HUES48 (cell line): ENCODE data around the gene RNF152.

Experiments
- H3K27ac ChIP-seq: one replicate; pipeline ENCODE4 v1.7.0; 2013; ENCODE audit warnings: low read depth, low read length, inconsistent platforms
- H3K27me3 ChIP-seq: 2 replicates; pipeline ENCODE4 v1.6.1; 2013; ENCODE audit warnings: mild to moderate bottlenecking, low read length; ENCODE audit not compliant: control insufficient read depth, insufficient read depth
- H3K36me3 ChIP-seq: 2 replicates; pipeline ENCODE4 v1.6.1; 2013; ENCODE audit warnings: low read length; ENCODE audit not compliant: control insufficient read depth, insufficient read depth
- H3K4me1 ChIP-seq: 2 replicates; pipeline ENCODE4 v1.6.1; 2013; ENCODE audit warnings: mild to moderate bottlenecking, low read length; ENCODE audit not compliant: control insufficient read depth, insufficient read depth
- H3K4me3 ChIP-seq: 2 replicates; pipeline ENCODE4 v1.5.1; 2013; ENCODE audit warnings: mild to moderate bottlenecking, low read depth, low read length
- H3K9ac ChIP-seq: 2 replicates; pipeline ENCODE4 v1.6.1; 2013; ENCODE audit warnings: mild to moderate bottlenecking, low read depth, low read length, moderate library complexity
- H3K9me3 ChIP-seq: 2 replicates; pipeline ENCODE4 v1.6.1; 2013; ENCODE audit warnings: low read length; ENCODE audit not compliant: control insufficient read depth, insufficient read depth

Gene RNF152

DNA sequence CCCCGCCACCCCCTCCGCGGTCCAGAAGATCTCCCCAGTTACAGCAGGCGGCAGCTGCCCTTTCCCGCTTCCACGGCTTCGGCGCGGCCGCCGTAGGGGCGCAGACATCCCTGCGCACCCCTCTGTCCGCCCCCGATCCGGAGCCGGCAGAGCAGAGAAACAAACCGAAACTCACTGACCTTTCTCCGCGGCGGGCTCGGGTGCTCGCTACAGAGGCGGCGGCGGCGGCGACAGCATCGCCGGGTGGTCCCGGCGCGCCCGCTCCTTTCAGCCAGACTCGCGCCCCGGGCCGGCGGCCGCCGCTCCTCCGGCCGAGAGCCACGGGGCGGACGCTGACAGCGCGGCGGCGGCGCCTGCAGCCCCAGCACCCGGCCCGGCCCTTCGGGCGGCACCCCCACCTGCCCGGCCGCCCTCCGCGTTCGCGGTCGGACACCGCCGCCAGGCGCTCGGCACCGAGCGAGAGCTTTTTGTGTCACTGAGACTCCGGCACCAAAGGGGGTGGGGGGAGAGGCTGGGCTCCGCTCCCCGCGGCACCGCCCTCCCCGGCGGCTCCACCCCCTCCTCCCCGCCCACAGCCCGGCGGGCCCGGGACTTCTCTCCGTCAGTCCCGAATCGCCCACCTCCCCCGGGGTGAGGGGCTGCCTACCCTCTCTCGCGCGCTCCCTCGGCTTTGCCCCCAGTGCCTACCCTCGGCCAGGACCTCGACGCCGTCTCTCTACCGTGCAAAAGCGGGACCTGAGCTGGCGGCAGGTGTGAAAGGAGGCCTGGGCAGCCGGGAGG lies 1.4 kb upstream of the RNF152 start:
- H3K27me3 ChIP-seq: peaks cover 45% of the 10 kb centered on the region
- no peak overlapping the region for H3K27ac ChIP-seq
- no peaks in the 10 kb centered on the region for H3K36me3 ChIP-seq
- no peak overlapping the region for H3K9ac ChIP-seq
- peak overlapping the region; percentile 83 for H3K4me3 ChIP-seq
- no peaks in the 10 kb centered on the region for H3K9me3 ChIP-seq
- H3K4me1 ChIP-seq: peaks cover 17% of the 10 kb centered on the region

DNA sequence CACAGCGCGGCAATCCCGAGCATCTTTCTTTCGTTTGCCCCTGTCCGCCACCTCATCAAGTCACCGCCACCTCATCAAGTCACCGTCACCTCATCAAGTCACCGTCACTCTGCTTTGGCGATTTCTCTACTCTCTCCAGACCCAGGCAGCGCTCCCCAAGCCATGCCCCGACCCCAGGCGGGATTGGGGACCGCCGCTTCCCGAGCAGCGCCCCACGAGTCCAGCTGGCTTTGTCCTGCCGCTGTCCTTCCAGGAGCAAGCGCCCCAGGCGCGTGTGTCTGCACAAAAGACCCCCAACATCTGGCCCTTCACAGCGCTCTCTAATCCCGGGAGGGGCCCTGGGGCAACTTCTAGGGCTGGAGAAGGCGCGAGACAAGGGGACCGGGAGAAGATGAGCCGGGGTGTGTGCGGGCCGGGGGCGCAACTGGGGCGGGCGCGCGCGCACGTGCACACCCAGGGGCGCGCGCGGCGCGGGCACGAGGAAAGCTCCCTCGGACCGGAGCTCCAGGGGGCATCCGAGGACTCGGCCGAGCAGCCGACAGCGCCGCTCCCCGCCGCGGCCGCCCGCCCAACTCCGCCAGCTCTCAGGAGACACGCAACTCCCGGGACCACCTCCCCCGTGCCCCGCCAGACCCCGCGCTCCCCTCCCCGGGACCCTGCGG lies 633 bp upstream of the RNF152 start:
- Histone ChIP-seq H3K27ac (no peak overlapping the region), H3K4me3 (peak overlapping the region; percentile 83), H3K9ac (peak overlapping the region; percentile 59; the same call in 1 of the 2 replicates), H3K4me1 (peaks cover 17% of the 10 kb centered on the region), H3K36me3 (no peaks in the 10 kb centered on the region), H3K9me3 (no peaks in the 10 kb centered on the region), H3K27me3 (peaks cover 45% of the 10 kb centered on the region)

DNA sequence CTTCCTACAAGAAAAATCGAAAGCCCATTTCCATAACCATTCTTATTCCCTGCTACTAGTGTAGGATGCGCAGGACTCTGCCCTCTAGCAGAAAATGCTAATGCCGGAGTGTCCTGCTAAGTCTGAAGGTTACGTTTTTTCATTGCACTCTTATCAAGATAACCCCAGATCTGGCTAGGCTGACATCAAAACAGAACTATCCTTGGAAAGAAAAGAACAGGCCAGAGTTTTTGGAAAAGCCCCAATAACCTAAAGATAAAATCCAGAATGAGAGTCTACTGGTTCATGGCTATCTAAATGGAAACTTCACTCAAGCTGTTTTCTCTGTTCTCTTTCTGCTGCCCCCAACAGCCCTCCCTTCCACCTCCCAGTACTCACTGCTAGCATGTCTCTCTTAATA lies 913 bp downstream of the RNF152 start:
- H3K27ac ChIP-seq: no peak overlapping the region
- H3K4me3 ChIP-seq: no peak overlapping the region
- H3K36me3 ChIP-seq: no peaks in the 10 kb centered on the region
- H3K4me1 ChIP-seq: peaks cover 17% of the 10 kb centered on the region
- H3K9ac ChIP-seq: no peak overlapping the region
- H3K27me3 ChIP-seq: peaks cover 45% of the 10 kb centered on the region
- H3K9me3 ChIP-seq: no peaks in the 10 kb centered on the region

DNA sequence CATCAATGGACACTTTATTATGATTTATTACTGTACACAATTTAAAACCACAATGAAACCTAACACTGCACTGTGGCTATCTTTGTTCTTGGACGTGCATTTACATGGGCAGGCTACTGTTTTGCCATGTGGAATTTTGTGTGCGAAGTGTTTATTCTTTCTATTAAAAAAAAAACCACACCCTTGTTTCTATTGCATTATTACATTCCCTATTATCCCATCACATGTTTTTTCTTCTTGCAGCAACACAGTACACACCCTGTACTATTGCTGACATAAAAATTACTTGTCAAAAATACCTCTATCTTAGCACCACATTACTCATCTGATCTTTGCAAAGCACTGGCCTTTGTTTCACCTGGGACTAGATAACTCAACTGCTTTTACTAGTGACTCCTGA lies 1.5 kb downstream of the RNF152 start:
- Histone ChIP-seq H3K9me3 (no peaks in the 10 kb centered on the region), H3K9ac (no peak overlapping the region), H3K4me1 (peaks cover 17% of the 10 kb centered on the region), H3K27me3 (peaks cover 45% of the 10 kb centered on the region), H3K27ac (no peak overlapping the region), H3K4me3 (no peak overlapping the region), H3K36me3 (no peaks in the 10 kb centered on the region)

DNA sequence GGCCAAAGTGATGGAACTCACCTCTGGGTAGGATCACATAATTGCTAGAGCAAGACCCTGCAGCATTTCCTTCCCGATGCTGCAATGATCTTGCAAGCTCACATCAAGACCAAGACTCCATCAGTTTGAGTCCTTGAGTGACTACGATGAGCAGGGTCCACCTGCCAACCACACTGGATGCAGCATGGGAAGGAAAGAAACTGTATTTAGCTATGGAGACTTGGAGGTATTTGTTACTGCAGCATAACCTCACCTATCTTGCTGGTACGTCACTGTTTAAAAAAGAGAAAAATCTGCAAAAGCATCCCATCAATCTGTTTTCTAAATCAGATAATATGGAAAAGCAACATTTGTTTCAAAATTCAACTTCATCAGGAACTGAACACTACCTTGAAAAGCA lies 2.5 kb downstream of the RNF152 start:
- Histone ChIP-seq H3K4me1 (peaks cover 17% of the 10 kb centered on the region), H3K9ac (no peak overlapping the region), H3K27ac (no peak overlapping the region), H3K36me3 (no peaks in the 10 kb centered on the region), H3K4me3 (no peak overlapping the region), H3K9me3 (no peaks in the 10 kb centered on the region), H3K27me3 (peaks cover 38% of the 10 kb centered on the region)

DNA sequence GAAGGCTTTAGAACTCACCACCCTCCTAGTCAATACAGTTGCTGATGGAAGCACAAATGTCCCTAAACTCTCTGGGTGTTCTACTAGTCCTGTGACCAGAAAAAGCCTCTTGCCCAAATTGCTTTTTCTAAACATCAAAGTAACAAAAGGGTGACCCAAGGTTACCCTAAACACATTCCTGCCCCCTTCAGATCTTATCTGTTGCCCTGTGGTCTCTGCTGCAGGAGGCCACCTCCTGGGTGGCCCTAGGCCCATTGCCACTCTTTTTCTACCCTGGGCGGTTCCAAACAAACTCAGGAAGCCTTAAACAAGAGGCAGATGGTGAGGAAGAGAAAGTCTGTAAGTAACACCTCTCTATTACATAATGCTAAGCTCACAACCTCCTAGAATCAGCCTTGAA lies 3.3 kb downstream of the RNF152 start:
- H3K27ac ChIP-seq: no peak overlapping the region
- peaks cover 31% of the 10 kb centered on the region for H3K27me3 ChIP-seq
- no peak overlapping the region for H3K4me3 ChIP-seq
- peaks cover 17% of the 10 kb centered on the region for H3K4me1 ChIP-seq
- no peaks in the 10 kb centered on the region for H3K9me3 ChIP-seq
- H3K9ac ChIP-seq: no peak overlapping the region
- no peaks in the 10 kb centered on the region for H3K36me3 ChIP-seq

DNA sequence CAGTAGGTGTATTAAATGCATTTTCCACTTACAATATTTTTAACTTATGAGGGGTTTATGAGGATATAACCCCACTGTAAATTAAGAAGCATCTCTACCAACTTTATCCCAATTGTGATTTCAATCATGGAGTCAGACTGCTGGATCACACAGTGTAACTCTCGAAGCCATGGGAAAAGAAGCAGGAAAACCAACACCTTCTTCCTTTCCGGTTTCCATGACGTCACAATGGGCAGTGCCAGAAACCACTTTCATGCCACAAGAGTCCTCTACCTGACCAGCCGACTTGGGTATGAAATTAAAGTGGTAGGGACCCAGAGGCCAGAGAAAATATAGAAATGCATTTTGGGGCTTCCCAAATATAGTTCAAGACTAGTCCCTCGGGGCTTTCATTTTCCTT lies 4.2 kb downstream of the RNF152 start:
- Histone ChIP-seq H3K4me3 (no peak overlapping the region), H3K9me3 (no peaks in the 10 kb centered on the region), H3K27me3 (peaks cover 31% of the 10 kb centered on the region), H3K4me1 (peaks cover 17% of the 10 kb centered on the region), H3K36me3 (no peaks in the 10 kb centered on the region), H3K27ac (no peak overlapping the region), H3K9ac (no peak overlapping the region)

DNA sequence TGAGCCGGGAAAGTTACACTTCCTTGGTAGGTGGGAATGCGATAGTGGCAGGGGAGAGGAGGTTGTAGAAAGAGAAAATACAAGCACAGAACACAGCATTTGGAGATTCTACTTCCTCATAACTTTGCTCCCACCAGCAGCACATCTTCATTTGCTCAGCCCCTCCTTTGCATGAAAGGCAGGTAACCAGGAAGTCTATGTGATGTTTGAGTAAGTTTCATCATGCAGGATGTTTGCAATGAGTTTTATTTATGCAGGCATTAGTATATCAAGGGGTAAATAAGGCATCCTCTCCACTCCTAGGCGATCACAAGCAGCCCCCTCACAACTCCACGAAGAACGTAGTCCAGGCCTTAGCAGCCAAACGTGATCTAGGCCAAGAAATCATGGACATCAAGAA lies 5.0 kb downstream of the RNF152 start:
- Histone ChIP-seq H3K27ac (no peak overlapping the region), H3K4me3 (no peak overlapping the region), H3K27me3 (peaks cover 25% of the 10 kb centered on the region), H3K36me3 (no peaks in the 10 kb centered on the region), H3K9ac (no peak overlapping the region), H3K9me3 (no peaks in the 10 kb centered on the region), H3K4me1 (peaks cover 16% of the 10 kb centered on the region)

DNA sequence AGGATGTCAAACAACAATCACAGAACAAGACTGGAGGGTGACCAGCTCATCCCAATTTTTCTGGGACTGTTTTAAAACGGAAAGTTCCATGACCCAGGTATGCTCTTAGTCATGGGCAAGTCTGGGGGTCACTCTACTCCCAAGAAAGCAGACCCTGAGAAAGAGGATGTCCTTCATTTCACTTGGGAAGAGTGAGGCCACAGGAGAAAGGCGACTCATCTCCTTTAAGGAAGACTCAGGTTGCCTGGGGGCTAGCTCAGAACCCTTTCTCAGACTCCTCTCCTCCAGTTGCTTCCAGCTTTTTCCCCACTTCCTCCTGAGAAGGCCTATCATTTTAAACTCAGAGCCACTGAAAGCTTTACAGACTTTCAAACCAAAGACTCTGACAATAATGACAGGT lies 9.3 kb downstream of the RNF152 start:
- Histone ChIP-seq H3K27me3 (no peaks in the 10 kb centered on the region; the same call in 1 of the 2 replicates), H3K4me3 (no peak overlapping the region), H3K27ac (no peak overlapping the region), H3K4me1 (no peaks in the 10 kb centered on the region), H3K9me3 (no peaks in the 10 kb centered on the region), H3K9ac (no peak overlapping the region), H3K36me3 (no peaks in the 10 kb centered on the region)

DNA sequence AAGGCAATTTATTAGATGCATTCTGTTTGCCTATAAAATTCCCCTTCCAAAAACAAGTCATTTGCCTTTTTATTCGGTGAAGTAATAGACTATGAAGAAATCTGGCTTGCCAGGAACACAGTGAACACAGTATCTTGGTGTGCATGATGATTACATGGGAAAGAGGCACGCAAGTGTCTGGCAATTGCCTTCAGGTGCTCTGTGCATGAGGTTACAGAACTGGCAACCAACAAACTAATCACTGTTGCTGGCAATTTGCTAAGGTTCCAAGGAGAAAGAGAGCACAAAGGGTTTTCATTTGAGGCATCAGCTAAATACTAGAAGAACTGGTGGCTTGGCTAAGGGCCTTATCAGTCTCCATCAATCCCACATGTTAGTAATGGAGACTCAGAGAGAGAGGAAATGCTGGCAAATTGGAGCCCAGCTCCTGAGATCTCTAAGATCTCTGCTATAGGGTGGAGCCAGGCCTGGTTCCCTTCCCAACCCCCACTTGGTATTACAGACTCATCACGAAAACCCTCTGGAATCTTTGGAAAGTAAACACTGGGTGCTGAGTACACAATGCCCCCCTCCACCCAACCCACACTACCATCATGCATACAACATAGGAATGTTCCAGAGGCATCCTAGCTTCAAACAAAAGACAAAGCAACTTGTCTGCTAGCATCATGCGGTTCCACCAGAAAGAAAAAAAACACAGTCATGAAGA lies 10.4 kb downstream of the RNF152 start:
- H3K27ac ChIP-seq: no peak overlapping the region
- H3K9me3 ChIP-seq: no peaks in the 10 kb centered on the region
- H3K27me3 ChIP-seq: no peaks in the 10 kb centered on the region
- no peak overlapping the region for H3K9ac ChIP-seq
- no peaks in the 10 kb centered on the region for H3K4me1 ChIP-seq
- no peaks in the 10 kb centered on the region for H3K36me3 ChIP-seq
- no peak overlapping the region for H3K4me3 ChIP-seq

DNA sequence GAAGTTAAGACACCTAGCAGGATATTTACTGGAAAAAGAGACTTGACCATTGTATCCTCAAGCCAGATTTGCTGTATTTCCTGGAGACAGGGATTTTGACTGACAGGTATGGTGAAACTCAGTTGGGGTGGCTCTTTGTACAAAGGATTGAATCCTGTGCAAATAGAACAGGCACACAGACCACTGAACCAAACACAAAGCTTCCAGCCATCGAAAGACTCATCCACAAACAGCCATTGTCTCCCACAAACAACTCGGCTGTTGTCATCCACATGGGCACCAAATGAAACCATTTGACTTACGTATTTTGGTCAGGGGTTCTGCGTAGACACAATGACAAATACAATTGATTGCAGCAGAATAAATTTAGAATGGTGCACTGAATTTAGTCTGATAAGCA lies 15.9 kb downstream of the RNF152 start:
- H3K9me3 ChIP-seq: no peaks in the 10 kb centered on the region
- H3K4me3 ChIP-seq: no peak overlapping the region
- H3K4me1 ChIP-seq: no peaks in the 10 kb centered on the region
- no peaks in the 10 kb centered on the region for H3K36me3 ChIP-seq
- H3K27ac ChIP-seq: no peak overlapping the region
- no peak overlapping the region for H3K9ac ChIP-seq
- H3K27me3 ChIP-seq: no peaks in the 10 kb centered on the region
